GM18870 (cell line): Measurements from ENCODE around the gene SIGLEC12.

ENCODE experiments used
- ATAC-seq: cut with Tn5 transposase; IDR thresholded peaks from one replicate; pipeline ENCODE4 v1.9.1; 2021; ENCODE audit warnings: moderate library complexity; ENCODE audit not compliant: unreplicated experiment

Gene SIGLEC12

GRCh38 chr19:51501594-51502263, at the start of gene SIGLEC12:
SIGLEC12 (minus strand) TSS chr19:51501800; CDS start chr19:51501733, 67 bp downstream.
- no peak for ATAC-seq

- ATAC-seq, result no peak
Observed at GRCh38 chr19:51550848-51551672, 49.5 kb upstream of the SIGLEC12 start.

DNA sequence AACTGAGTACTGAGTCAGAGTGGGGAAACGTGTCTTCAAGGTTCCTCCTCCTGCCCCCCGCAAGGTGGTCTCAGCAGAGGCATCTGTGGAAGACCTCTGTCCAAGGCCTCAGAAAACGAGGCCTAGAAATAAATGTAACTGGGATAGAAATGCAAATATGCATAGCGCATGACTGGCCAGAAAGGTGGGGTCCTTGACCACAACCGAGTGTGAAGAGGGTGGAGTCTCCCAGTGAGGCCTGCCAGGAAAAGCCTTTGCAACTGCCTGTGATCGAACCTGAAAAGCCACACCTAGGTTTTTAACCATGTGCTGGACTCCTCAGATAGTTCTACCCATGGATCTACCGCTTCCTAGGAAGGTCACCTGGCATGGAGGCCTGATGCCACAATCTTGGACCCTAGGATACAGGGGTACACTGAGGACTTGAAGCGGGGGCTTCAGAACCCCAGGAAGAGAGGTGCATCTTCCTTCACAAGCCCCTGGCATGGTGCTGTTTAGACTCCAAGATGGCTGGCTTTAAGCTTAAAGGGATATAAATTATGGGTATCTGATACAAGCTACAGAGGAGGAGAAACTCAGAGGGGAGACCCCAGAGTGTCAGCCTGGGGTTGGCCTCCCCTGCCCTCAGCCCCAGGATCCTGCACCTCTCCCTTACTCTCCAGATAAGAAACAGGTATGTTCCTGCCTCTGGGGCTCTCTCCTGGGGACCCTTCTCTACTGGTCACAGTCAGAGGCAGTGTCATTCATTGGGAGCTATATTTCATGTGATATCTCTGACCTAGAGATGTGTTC, 48.1 kb upstream of the SIGLEC12 start:
- ATAC-seq, result no peak

DNA sequence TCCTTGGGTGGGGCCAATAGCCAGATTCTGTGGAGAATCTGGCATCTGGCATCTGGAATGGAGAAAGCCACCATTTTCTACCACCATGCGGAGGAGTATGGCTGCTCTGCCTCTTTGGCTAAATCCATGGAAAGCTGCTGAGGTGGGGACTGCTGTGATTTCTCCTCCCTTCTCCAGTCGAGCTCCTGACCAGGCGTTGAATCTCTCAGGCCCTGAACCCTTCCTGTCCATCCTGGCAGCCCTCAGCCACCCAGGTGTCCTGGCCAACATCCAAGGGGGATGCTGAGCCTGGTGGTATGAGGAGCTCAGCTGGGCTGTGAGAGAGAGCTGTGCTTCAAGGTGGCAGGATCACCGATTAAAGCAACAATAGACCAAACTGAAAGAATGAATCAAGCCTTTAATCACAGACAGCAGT, 47.3 kb upstream of the SIGLEC12 start:
- no peak for ATAC-seq

DNA sequence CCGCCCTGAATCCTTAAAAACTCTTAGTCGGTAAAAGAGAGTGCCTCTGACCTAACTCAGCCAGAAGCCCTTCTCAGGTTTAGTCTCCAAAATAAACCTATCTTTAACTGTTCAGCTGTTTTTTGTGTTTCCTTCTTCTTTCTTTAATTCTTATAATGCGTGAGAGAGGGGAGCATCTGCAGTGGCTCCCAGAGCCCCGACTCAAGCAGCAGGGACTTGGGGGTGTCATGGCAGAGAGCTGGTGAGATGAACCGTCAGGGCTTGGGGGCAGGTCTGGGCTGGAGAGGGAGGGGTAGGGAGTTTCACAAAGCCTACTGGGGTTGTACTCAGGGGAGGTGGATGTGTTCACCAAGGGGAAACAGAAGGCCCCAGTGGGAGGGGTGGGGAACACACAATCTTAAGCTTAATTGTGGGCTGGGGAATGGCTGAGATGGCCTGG, 46.6 kb upstream of the SIGLEC12 start:
- ATAC-seq, result no peak

- ATAC-seq, result no peak
Observed at GRCh38 chr19:51547397-51548212, 46.0 kb upstream of the SIGLEC12 start.

DNA sequence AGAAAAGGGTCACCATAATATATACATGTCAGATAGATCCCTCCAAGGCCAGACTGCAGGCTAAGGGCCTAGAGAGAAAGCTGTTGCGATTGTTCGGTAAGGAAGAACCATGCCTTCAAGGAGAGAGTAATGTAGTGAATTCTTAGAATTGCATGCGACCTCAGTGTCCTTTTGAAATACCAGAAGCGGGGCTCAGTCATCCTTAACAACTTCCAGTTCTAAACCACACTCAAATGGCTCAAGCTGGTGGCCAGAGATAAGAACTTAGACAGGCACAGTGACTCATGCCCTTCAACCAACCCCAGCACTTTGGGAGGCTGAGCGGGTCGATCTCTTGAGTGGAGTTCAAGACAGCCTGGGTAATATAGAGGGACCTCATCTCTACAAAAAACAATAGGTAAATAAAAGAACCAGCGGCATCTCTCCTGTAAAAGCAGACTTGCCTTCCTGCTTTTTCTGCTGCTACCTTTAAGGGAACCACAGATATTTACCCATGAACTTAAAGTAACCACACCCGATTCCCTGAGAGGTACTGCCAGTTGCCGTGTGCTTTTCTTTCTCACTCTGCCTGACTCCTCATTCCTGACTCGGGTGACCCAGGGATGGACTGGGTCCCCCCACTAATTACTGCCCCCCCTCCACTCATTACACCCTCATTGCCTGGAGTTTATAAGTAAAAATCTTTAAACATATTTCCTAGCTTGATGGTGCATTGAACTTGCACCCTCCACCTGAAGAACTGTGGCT, 45.2 kb upstream of the SIGLEC12 start:
- no peak for ATAC-seq

- ATAC-seq, result no peak
Observed at GRCh38 chr19:51546107-51546649, 44.6 kb upstream of the SIGLEC12 start.

DNA sequence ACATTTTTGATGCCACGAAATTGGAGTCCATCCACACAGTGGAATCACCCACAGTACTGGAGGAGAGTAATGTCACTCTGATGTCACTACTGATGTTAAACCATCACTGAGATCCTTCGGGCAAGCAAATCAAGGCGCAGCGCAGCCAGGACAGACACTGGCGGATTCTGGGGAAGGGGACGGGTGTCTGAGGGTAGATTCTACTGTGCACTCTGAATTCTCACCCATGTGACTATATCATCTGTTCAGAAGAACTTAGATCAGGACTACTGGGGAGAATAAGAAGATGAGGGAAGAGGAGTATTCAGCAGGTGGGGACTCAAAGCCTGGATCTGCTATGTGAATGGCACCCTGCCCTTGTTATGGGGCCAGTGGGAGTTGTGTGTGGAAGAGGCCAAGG, 42.4 kb upstream of the SIGLEC12 start:
- ATAC-seq, result no peak

GRCh38 chr19:51542699-51543098, 41.1 kb upstream of the SIGLEC12 start:
- ATAC-seq, result no peak

- no peak for ATAC-seq
Observed at GRCh38 chr19:51541458-51542357, 40.1 kb upstream of the SIGLEC12 start.

GRCh38 chr19:51539821-51540366, 38.3 kb upstream of the SIGLEC12 start:
- no peak for ATAC-seq

DNA sequence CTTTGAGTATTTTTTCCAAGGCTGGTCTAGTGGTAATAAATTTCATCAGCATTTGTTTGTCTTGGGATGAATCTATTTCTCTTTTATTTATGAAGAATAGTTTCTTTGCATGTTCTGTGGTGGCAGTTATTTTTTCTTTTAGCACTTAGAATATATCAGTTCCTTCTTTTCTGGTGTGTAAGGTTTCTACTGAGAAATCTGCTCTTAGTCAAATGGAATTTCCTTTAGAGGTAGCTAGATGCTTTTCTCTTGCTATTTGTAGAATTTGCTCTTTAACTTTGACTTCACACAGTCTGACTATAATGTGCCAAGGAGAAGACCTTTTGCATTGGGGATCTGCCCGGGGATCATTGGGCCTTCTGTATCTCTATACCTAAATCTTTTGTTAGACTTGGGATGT, 33.9 kb upstream of the SIGLEC12 start:
- no peak for ATAC-seq

DNA sequence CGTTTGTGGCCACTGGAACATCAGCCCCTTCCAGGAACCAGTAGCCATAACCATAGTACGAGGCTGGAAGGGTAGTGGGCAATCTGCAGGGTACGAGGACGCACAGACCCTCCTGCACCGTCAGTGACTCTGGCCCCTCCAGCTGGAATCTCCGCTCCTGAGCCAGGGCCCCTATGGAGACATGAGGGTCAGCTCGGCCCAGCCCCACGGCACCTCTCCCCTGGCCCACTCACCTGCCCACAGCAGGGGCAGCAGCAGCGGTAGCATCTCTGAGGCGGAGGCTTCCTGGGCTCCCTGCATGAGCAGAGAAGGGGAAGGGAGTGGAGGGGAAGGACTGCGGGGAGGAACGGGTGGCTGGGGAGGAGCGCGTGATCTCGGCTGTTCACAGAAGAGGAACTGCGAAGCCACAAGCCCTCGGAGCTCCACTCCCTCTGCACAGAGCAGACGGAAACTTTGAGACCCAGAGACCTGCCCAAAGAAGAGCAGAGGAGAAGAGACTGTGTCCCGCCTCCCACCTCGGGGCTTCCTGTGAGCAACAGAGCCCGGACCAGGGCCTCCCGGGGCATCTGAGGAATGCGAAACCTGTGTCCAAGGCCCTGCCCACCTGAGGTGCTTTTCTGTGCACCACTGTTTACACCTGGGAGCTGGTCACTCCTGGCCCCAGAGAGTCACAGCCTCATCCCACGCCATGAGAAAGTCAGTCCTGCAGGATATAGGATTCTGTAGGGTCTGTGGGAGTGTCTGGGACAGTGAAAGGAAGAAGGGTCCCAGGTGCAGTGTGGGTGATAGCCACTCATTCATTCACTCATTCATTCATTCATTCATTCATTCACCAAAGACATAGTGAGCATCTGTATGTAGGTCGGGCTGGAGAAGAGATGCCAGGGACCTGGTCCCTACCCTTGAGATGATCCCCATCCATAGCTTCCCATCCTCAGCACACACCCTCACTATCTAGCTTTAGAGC, 30.0 kb upstream of the SIGLEC12 start, which contains the start of gene SIGLEC6:
SIGLEC6 (minus strand) TSS at position 322 of the 967 bp plus-strand sequence; CDS start at position 300, 22 bp downstream.
- ATAC-seq, result no peak

DNA sequence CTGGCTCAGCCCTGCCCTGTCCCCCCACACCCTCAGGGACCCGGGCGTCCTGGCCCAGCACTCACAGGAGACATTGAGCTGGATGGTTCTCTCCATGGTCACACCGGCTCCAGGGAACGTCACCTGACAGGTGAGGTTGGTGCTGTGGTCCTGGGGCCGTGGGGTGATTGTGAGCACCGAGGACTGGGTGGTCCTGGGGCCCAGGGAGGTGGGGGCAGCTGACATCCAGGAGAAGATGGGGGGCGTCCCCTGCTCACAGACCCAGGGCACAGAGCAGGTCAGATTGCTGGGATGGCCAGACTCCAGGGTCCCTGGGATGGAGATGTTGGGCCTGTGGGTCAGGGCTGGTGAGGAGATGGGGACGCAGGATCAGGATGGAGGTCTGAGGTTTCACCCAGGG, 29.0 kb upstream of the SIGLEC12 start:
- ATAC-seq, result no peak

- ATAC-seq, result no peak
Observed at GRCh38 chr19:51529301-51529700, 27.7 kb upstream of the SIGLEC12 start.

DNA sequence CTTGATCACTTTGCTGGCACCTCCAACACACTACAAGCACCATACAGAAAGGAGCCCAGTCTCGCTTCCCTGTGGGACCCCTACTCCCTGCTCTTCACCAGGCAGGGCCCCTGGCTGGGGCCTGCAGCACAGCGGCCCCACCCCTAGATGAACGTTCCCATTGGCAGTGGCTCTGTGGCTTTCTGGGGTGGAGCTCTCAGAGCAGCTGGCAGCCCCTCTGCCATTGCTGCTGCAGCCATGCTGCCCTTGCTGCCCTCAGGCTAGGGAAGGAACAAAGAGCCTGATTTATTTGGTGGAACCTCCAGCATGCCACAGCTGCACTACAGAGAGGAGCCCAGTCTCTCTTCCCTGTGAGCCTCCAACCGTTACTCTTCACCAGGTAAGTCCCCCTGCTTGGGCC, 24.1 kb upstream of the SIGLEC12 start:
- ATAC-seq, result no peak
